Ishikawa (cell line): ENCODE results near the gene ORAI2.

Source experiments
- CEBPB ChIP-seq: IDR thresholded peaks from 2 replicates; pipeline ENCODE4 v1.6.1; 2012
- CREB1 ChIP-seq: IDR thresholded peaks from 2 replicates; pipeline ENCODE4 v1.6.1; 2012; ENCODE audit warnings: low read depth
- EGR1 ChIP-seq: IDR thresholded peaks from 2 replicates; pipeline ENCODE4 v1.6.1; 2012
- EP300 ChIP-seq: IDR thresholded peaks from 2 replicates; pipeline ENCODE4 v1.6.1; 2012; ENCODE audit warnings: borderline replicate concordance
- FOXM1 ChIP-seq: IDR thresholded peaks from 2 replicates; pipeline ENCODE4 v1.6.1; 2012; ENCODE audit warnings: low read depth, borderline replicate concordance
- MAX ChIP-seq: IDR thresholded peaks from 2 replicates; pipeline ENCODE4 v1.6.1; 2012
- NFIC ChIP-seq: IDR thresholded peaks from 2 replicates; pipeline ENCODE4 v1.6.1; 2012
- RAD21 ChIP-seq: IDR thresholded peaks from 2 replicates; pipeline ENCODE4 v1.6.1; 2012; ENCODE audit warnings: low read depth
- REST ChIP-seq: IDR thresholded peaks from 2 replicates; pipeline ENCODE4 v1.6.1; 2012; ENCODE audit warnings: low read depth, mild to moderate bottlenecking
- TAF1 ChIP-seq: IDR thresholded peaks from 2 replicates; pipeline ENCODE4 v1.6.1; 2012; ENCODE audit warnings: low read depth, mild to moderate bottlenecking
- TCF12 ChIP-seq: IDR thresholded peaks from 2 replicates; pipeline ENCODE4 v1.6.1; 2012; ENCODE audit warnings: low read depth
- TEAD4 ChIP-seq: IDR thresholded peaks from 2 replicates; pipeline ENCODE4 v1.6.1; 2012
- USF1 ChIP-seq: IDR thresholded peaks from 2 replicates; pipeline ENCODE4 v1.6.1; 2012
- YY1 ChIP-seq: IDR thresholded peaks from 2 replicates; pipeline ENCODE4 v1.6.1; 2012; ENCODE audit warnings: low read depth
- ZBTB7A ChIP-seq: IDR thresholded peaks from 2 replicates; pipeline ENCODE4 v1.6.1; 2012; ENCODE audit warnings: low read depth

ORAI2 gene

GRCh38 chr7:102413091-102413490, 20.3 kb upstream of the ORAI2 start:
- TF ChIP-seq TAF1 (no peak), MAX (no peak), YY1 (no peak), TEAD4 (no peak)

GRCh38 chr7:102413611-102414010, 19.8 kb upstream of the ORAI2 start:
- TF ChIP-seq TCF12 (no peak), USF1 (no peak), CEBPB (no peak), EGR1 (no peak), TEAD4 (no peak), YY1 (no peak), MAX (no peak), ZBTB7A (no peak), FOXM1 (no peak), EP300 (no peak), CREB1 (no peak), RAD21 (no peak), NFIC (no peak), REST (no peak), TAF1 (no peak)

GRCh38 chr7:102415685-102416225, 17.6 kb upstream of the ORAI2 start:
- TF ChIP-seq NFIC (no peak), REST (no peak), ZBTB7A (no peak), CREB1 (no peak), CEBPB (no peak), TEAD4 (no peak)

- TF ChIP-seq ZBTB7A (no peak), RAD21 (no peak), REST (no peak), CEBPB (no peak), USF1 (no peak), TAF1 (no peak), MAX (no peak), EP300 (no peak), TEAD4 (no peak), EGR1 (no peak), TCF12 (no peak), FOXM1 (no peak), YY1 (no peak), CREB1 (no peak), NFIC (no peak)
Observed at GRCh38 chr7:102416406-102416805, 17.0 kb upstream of the ORAI2 start.

DNA sequence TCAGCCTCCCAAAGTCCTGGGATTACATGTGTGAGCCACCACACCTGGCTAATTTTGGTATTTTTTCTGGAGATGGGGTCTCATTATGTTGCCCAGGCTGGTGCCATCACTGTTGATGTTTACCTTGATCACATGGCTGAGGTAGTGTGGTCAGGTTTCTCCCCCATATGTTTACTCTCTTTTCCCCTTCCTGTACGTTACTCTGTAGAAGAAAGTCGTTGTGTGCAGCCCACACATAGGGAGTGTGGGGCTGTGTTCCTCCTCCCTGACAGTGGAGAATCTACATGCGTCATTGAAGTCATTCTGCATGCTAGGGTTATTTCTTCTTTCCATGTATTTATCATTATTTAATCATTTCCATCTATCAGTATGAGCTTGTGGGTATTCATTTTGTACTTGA, 16.3 kb upstream of the ORAI2 start:
- TF ChIP-seq TCF12, result no peak
- no peak for TF ChIP-seq YY1
- no peak for TF ChIP-seq ZBTB7A
- no peak for TF ChIP-seq TEAD4
- no peak for TF ChIP-seq NFIC
- no peak for TF ChIP-seq REST
- TF ChIP-seq MAX, result no peak
- no peak for TF ChIP-seq RAD21
- TF ChIP-seq EP300, result no peak
- no peak for TF ChIP-seq FOXM1
- TF ChIP-seq EGR1, result no peak
- no peak for TF ChIP-seq CEBPB
- TF ChIP-seq USF1, result no peak
- TF ChIP-seq TAF1, result no peak
- TF ChIP-seq CREB1, result no peak
